ENCODE data around the gene SOX21. TPM values are rescaled to one million over a fixed set of nuclear protein-coding genes. Genes with fewer than 3 reads are reported as not detected.

The SOX21 gene
- total RNA-seq, 1 experiment from 2014 or later = 11.4 TPM

- TF ChIP-seq MLX (CRISPR knock-in tag; IDR thresholded peaks at IDR 0.05) = no peak
- no peak for TF ChIP-seq STAT6 (CRISPR knock-in tag; conservative IDR thresholded peaks at IDR 0.05; ENCODE audit: low read depth)
- TF ChIP-seq HMGXB4 (CRISPR knock-in tag; IDR thresholded peaks at IDR 0.05) = no peak
- no peak for TF ChIP-seq ZNF263 (CRISPR knock-in tag; IDR thresholded peaks at IDR 0.05; ENCODE audit: low read depth)
- no peak for TF ChIP-seq PRDM15 (CRISPR knock-in tag; IDR thresholded peaks at IDR 0.05)
- TF ChIP-seq PRRX2 (CRISPR knock-in tag; IDR thresholded peaks at IDR 0.05) = no peak
- no peak for TF ChIP-seq EMX1 (CRISPR knock-in tag; IDR thresholded peaks at IDR 0.05)
- TF ChIP-seq USF1 (CRISPR knock-in tag; IDR thresholded peaks at IDR 0.05) = no peak
- no peak for TF ChIP-seq ZNF281 (CRISPR knock-in tag; IDR thresholded peaks at IDR 0.05)
- no peak for TF ChIP-seq TP53 (CRISPR knock-in tag; IDR thresholded peaks at IDR 0.05)
- TF ChIP-seq MYBL2 (CRISPR knock-in tag; IDR thresholded peaks at IDR 0.05) = no peak
- ATAC-seq (no peak), DNase-seq (ENCODE audit: low spot score) (no peak)
- Mint-ChIP-seq H3K36me3 (no peaks in the 10 kb centered on the region), H3K4me3 (no peak overlapping the region), H3K9me3 (no peaks in the 10 kb centered on the region), H3K4me1 (peaks cover 14% of the 10 kb centered on the region), H3K27ac (no peak overlapping the region), H3K27me3 (ENCODE audit: low read depth) (no peaks in the 10 kb centered on the region; the same call in 1 of the 2 replicates)
- POLR2A ChIA-PET = no interaction called here
- CTCF ChIA-PET = no interaction called here
Measured at GRCh38 chr13:94682229-94682628, 30.1 kb downstream of the SOX21 start.

GRCh38 chr13:94679614-94680013 is 32.7 kb downstream of the SOX21 start:
- Mint-ChIP-seq H3K9me3 (no peaks in the 10 kb centered on the region), H3K27me3 (ENCODE audit: low read depth) (no peaks in the 10 kb centered on the region; the same call in 1 of the 2 replicates), H3K27ac (no peak overlapping the region), H3K4me3 (no peak overlapping the region), H3K36me3 (no peaks in the 10 kb centered on the region), H3K4me1 (peaks cover 14% of the 10 kb centered on the region)
- POLR2A ChIA-PET = no interaction called here
- CTCF ChIA-PET = interaction anchor here (0.7 kb wide), 1 partner anchor 29 kb away, joined by 3 read pairs; no protein-coding TSS in a partner anchor
- ATAC-seq (no peak), DNase-seq (ENCODE audit: low spot score) (no peak)
- TF ChIP-seq USF2 (CRISPR knock-in tag; IDR thresholded peaks at IDR 0.05) (no peak), PREB (CRISPR knock-in tag; IDR thresholded peaks at IDR 0.05; ENCODE audit: borderline replicate concordance) (no peak), CTCF (IDR thresholded peaks at IDR 0.05) (no peak), ELF4 (CRISPR knock-in tag; IDR thresholded peaks at IDR 0.05; ENCODE audit: low read depth) (no peak), ZNF317 (CRISPR knock-in tag; IDR thresholded peaks at IDR 0.05; ENCODE audit: borderline replicate concordance, low read depth) (no peak), ZNF416 (CRISPR knock-in tag; IDR thresholded peaks at IDR 0.05) (no peak)

Data from WTC11 (cell line).